Fibroblast of skin of scalp (primary cell): ENCODE measurements around the gene RNF8.

Experiments
- DNase-seq: peaks from one replicate; pipeline ENCODE4 v3.0.0-alpha.2; 2013

The RNF8 gene

DNA sequence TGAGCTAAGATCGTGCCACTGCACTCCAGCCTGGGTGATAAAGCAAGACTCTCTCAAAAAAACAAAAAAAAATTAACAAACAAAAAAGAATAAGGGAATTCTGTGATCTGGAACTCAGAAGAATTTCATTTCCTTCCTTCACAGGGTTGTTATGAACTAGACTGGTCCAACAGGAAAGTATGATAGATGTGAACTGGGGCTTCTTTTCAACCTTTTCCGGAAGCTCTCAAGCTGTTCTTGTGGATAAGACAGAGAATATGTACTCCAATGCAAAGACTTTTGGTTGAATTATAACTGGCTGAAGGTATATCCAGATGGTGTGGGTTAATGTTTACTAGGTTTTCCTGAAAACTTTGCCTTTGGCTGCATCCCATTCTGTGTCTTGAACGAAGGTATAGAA is 5.3 kb downstream of the RNF8 start:
- no peak for DNase-seq

DNA sequence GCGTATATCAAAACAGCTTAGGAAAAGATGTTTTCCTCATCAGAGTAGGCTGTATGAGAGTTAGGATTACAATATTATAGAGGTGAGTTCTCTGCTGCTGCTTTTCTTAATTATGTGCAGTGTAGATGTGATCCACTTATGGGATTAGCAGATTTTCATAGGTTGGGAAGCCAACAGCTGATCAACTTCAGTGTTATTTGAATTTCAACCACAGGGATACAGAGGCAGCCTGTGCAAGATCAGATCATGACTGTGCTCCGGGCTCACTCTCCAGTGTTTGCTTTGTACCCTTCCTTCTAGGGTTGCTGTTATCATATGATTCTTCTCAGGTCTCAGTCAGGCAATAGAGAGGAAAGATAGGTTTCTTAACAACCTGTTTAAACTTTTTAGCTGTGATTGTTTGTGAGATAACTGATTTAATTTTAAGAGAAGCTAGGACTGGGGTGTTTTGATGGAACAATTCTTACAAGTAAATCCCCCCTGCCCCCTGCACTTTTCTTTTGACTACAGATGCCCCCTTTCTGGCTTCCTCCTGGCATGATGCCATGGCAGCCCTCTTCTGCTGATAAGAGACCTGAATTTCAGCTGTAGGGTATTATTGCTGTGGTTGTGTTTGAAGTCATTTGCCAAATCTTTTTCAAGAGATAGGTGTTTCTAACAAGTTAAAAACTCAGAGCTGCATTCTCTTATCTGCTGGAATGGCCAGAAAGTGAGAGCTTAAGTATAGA is 8.5 kb downstream of the RNF8 start:
- DNase-seq = no peak

- peak; percentile 35 for DNase-seq
Measured at GRCh38 chr6:37365791-37366190, 12.0 kb downstream of the RNF8 start.

DNA sequence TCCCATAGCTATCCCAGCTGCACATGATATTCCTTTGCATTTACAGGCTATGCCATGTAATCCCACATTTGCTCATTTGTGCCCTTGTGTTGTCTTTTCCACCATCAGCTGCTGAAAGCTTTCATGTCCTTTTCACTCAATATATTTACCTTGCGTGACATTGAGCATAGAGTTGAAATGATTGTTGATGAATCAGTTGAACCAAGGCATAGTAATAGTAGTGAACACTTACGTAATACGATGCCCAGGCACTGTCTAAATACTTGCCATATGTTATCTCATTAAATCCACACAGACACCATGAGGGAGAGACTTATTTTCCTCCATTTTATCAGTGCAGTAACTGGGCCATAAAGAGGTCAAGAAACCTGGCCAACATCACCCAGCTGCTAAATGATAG is 13.1 kb downstream of the RNF8 start:
- DNase-seq = no peak

- no peak for DNase-seq
Measured at GRCh38 chr6:37368961-37369320, 15.2 kb downstream of the RNF8 start.

DNA sequence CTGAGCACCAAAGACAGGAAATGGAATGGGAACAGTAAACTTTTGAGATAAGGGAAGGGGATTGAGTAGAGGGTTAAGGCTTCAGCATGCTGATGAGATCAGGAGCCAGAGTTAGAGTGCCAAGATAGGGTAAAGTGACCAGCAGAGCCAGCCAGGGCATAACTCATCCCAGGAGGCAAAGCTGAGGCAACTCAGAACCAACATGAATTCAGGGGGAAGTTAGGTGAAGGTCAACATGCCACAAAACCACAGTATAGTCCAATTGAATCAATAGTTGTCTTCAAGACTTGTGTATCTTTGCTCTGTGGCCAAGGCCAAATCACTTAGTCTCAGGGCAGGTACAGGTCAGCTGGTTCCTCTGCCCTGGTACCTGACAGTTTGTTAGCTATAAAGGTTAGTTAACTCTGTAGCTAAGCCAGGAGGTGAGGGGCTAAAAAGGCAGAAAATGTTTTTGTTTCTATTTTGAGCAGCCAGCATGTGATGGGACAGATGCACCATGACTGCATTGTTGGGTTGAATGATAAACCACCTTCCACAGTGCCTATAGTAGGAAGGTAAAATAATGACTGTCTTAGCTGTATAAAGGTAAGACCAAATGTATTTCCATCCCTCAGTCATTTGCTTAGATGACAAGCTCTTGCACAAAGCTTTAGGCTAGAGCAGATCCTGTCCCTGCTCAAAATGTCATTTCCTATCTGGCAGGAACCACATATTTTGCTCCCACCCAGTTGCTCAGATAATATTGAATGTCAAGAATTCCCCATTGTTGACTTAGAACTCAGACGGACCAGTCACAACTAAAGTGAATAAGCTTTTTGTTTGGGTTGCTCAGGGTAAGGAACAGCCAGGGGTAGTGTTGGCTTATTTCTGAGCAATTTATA is 15.8 kb downstream of the RNF8 start:
- DNase-seq = peak; percentile 35

- no peak for DNase-seq
Measured at GRCh38 chr6:37371154-37372083, 17.6 kb downstream of the RNF8 start.

DNA sequence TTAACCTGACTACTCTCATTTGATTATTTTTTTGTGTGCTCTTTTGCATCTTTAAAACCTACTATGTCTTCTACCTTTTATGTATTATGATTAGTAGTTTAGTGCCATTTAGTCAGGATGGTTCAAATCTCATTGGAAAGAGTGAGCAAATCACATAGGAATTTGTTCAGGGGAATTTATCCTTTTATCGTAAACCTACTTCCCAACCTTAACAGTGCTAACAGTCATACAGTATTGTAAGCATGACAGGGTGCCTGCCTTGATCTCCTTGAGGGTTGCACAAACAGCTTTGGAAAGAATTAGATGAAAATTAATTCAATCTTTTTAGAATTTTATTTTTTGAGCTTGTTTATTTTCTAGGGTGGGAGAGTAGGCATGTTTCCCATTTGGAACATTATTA is 18.3 kb downstream of the RNF8 start:
- peak; percentile 14 for DNase-seq

DNA sequence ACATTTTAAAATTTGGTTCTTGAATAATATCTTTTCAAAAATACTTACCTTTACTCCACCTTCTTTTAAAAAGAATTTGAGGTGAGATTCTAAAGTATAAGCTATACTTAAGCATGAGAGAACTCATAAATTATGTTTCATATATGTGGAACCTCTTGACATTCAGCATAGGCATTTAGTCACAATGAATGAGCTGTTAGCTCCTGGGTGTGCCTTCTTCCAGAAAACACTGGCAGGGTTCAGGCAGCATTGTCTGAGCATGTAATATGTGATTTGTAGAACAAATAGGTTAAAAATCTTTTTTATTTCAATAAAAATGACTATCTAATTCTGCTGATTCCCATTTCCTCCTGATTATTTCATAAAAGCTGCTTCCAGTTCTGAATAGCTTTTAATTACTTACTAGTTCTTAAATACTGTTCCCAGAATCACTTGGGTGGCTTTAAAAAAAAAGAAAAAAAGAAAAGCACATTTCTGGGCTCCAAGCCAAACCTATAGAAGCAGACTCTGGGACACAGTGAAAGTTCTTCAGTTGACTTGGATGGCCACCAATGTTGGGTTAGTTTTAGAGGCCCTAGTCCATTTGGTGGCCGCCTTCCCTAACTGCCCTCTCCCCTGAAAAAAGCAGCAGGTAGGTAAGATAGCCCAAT is 20.2 kb downstream of the RNF8 start:
- DNase-seq = peak; percentile 39

GRCh38 chr6:37375376-37375775 is 21.6 kb downstream of the RNF8 start:
- DNase-seq = no peak

GRCh38 chr6:37376078-37376743 is 22.4 kb downstream of the RNF8 start:
- no peak for DNase-seq

DNA sequence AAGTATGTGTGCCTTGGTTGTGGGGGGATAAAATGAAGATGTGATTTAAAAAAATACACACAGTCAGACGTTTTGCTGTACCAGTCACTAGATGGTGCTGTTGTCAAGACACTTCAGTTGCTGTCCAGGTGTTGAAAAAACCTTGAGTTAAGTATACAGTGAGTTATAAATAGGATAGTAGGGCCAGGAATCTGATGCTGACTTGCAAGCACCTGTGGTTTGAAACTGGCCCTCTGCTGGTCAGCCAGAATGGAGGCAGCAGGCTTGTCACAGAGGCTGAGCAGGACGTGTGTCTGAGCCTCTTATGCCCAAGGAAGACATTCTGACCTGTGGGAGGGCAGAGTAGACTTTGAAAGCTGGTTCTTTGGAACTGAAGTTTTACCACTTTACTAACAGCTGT is 27.8 kb downstream of the RNF8 start:
- peak; percentile 39 for DNase-seq

GRCh38 chr6:37382994-37383765 is 29.4 kb downstream of the RNF8 start:
- peak; percentile 2 for DNase-seq

- no peak for DNase-seq
Measured at GRCh38 chr6:37388578-37388977, 34.8 kb downstream of the RNF8 start.

DNA sequence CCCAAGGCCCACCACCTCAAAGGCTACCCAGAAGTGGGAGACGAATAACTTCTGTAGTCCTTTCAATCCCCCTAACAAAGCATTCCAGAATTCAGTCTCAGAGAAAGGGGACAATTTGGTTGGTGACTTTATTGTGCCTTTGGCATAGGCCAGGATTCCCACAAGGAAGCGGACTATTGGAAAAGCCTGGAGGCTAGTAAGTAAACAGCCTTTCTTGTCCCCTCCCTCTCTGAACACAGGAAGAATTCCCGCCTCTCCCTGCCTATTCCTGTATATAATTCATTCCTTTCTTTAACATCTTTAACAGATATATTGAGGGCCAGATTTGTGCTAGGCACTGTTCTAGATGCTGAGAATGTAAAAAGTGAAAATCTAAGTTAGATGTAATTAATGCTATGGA is 36.1 kb downstream of the RNF8 start:
- no peak for DNase-seq

DNA sequence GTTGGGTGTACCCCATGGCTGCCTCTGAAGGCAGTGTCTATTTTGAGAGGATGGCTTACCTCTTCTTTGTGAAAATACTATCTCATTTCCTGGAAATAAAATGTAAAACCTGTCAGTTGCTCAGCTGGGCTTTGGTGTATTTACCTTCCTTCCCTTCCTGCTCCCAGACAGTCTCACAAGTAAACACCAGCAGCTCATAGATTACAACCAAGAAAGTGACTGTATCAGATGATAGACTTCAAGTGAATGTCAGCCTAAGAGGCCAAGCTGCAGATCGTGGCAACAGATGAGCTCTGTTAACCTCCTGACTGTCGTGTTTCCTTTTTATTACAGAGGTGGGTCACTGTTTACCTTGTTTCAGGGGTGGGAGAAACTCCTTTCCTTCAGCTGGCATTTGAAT is 37.3 kb downstream of the RNF8 start:
- DNase-seq = no peak

DNA sequence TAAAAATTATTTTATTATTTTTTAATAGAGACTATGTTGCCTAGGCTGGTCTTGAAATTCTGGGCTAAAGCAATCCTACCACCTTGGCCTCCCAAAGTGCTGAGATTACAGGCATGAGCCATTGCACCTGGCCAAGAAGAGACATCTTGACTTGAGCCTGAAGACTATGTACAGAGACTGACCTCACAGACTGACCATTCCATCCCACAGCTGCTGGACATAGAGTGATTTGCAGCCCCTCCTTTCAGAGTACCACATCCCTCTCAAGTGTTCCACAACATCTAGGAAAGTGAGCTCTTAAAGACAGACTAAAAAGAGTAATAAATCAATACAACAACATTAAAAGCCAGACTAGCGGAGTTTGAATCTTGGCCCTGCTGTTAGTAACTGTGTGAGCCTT is 39.0 kb downstream of the RNF8 start:
- DNase-seq = no peak

DNA sequence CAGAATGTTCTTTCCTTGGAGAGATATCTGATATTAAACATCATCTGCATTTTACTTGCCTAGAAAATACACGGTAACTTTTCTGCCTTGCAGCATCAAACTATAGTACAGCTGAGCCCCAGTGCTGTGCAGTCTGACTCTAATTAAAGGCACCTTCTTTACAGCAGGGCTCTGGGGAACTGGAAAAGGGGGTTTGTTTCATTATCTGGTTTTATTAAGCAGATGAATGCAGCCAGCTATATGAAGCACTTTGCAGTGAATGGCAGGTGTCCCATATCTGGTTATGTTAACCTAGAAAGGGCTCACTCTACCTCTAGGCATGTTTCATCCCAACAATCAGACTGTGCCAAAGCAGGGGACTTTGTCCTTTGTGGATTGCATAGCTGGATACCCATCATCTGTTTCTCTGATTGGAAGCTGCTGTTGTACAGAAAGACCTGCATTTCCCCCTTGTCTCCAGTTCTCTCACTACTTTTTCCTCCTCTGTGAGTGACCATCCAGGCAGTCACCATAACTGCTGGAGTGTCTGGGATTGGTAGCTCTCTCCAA is 39.7 kb downstream of the RNF8 start:
- DNase-seq = no peak

GRCh38 chr6:37396571-37397180 is 42.9 kb downstream of the RNF8 start:
- peak; percentile 87 for DNase-seq

DNA sequence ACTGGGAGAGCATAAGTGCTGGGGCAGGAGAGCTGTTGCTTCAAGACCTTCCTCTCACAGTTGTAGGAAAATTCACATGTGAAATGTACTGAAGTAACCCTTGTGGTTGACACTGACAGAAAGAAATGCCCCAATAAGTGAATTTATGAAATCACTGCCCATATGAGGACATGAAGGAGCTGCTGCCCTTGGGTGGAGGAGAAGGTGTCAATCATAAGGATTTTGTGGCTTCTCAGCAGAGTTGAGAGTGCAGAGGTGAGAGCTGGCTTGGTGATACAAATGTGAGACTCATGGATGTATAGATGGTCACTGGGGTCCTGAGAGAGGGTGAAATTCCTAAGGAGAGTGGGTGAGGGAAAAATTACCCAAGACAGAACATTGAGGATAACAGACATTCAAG is 45.3 kb downstream of the RNF8 start:
- no peak for DNase-seq
